Activated B cell treated with CpG ODN at 0.5 μM for 24 hours (primary cell): ENCODE data around the gene VPS13D. TPM values are rescaled to one million over a fixed set of nuclear protein-coding genes. Genes with fewer than 3 reads are reported as not detected.
"Not testable (repeated sequence)": the region's sequence is repeated elsewhere in the genome, so short reads cannot be mapped to it uniquely, and the experiment has no call there.

Experiments
- ATAC-seq: fragments of 200-7000 bp; cut with Tn5 transposase; one replicate; pipeline ENCODE4 v1.10.0; 2021; ENCODE audit warnings: low read depth, mild to moderate bottlenecking, moderate library complexity
- CTCF ChIA-PET: fragments of 350-600 bp; sonication (Branson Sonifier 250); formaldehyde crosslinking; loops from one replicate; lab custom pipeline; 2021; ENCODE audit warnings: antibody characterized with exemption; lab: Charles Lee
- POLR2A ChIA-PET: fragments of 350-600 bp; sonication (Branson Sonifier 250); formaldehyde crosslinking; loops from one replicate; lab custom pipeline; 2021; ENCODE audit warnings: antibody characterized with exemption; lab: Charles Lee
- DNase-seq: peaks from one replicate; pipeline ENCODE4 v3.0.0; 2022
- H3K27ac Mint-ChIP-seq: one replicate; pipeline ENCODE4 v1.8.0; 2020; ENCODE audit warnings: mixed read lengths
- H3K27me3 Mint-ChIP-seq: one replicate; pipeline ENCODE4 v1.8.0; 2021; ENCODE audit warnings: mixed read lengths
- H3K36me3 Mint-ChIP-seq: one replicate; pipeline ENCODE4 v1.8.0; 2021; ENCODE audit warnings: low read depth, mixed read lengths
- H3K4me1 Mint-ChIP-seq: one replicate; pipeline ENCODE4 v1.8.0; 2021; ENCODE audit warnings: mixed read lengths
- H3K4me3 Mint-ChIP-seq: one replicate; pipeline ENCODE4 v1.8.0; 2020; ENCODE audit warnings: mild to moderate bottlenecking, mixed read lengths
- H3K9me3 Mint-ChIP-seq: one replicate; pipeline ENCODE4 v1.8.0; 2020; ENCODE audit warnings: mixed read lengths
- CTCF ChIP-seq: fragments of 200-600 bp; IDR thresholded peaks from one replicate; pipeline ENCODE4 v1.8.0; 2022; ENCODE audit warnings: antibody characterized with exemption, mild to moderate bottlenecking
- intact Hi-C: fragments of 100-400 bp; cut with micrococcal nuclease; formaldehyde crosslinking; loops from one replicate; pipeline ENCODE4 v1.15.1; 2024
- total RNA-seq: library from RNA; stranded (reverse); gene quantifications from 2 replicates; pipeline ENCODE4 v1.2.3, GENCODE V29; 2022

Gene VPS13D
- total RNA-seq, 1 donor from 2014 or later, result 64.5 TPM

DNA sequence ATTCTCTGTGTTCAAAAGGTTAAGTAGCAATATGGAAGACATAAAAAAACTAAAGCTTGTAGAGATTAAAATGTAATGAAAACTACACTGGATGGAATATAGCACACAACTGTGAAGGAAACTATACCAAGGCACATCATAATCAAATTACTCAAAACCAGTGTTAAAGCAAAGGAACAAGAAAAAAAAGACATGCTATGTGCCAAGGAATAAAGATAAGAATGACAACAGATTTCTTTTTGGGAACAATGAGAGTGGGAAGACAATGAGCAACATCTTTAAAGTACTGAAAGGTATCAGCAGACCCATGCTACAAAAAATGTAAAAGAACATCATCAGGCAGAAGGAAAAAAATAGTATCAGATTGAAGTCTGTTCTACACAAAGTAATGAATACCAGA is 157.8 kb downstream of the VPS13D start:
- DNase-seq (no peak), ATAC-seq (no peak)
- ChIA-PET CTCF (no interaction called here), POLR2A (no interaction called here)
- no peak for TF ChIP-seq CTCF
- Mint-ChIP-seq H3K36me3 (peaks cover 83% of the 10 kb centered on the region), H3K27me3 (no peaks in the 10 kb centered on the region), H3K4me1 (peaks cover 10% of the 10 kb centered on the region), H3K4me3 (no peak overlapping the region), H3K27ac (no peak overlapping the region), H3K9me3 (peaks cover 18% of the 10 kb centered on the region)
- intact Hi-C loops, result no loop called here

GRCh38 chr1:12390296-12390695 is 160.5 kb downstream of the VPS13D start:
- DNase-seq, H3K27me3 Mint-ChIP-seq, H3K4me1 Mint-ChIP-seq, H3K4me3 Mint-ChIP-seq, POLR2A ChIA-PET, ATAC-seq, intact Hi-C loops, CTCF ChIA-PET, H3K27ac Mint-ChIP-seq: not testable (repeated sequence)
- H3K36me3 Mint-ChIP-seq, result peaks cover 61% of the 10 kb centered on the region
- peaks cover 18% of the 10 kb centered on the region for H3K9me3 Mint-ChIP-seq

GRCh38 chr1:12397462-12398450 is 167.9 kb downstream of the VPS13D start:
- intact Hi-C loops, result no loop called here
- ChIA-PET POLR2A (no interaction called here), CTCF (no interaction called here)
- ATAC-seq (no peak), DNase-seq (no peak)
- TF ChIP-seq CTCF, result no peak
- no peaks in the 10 kb centered on the region for H3K4me1 Mint-ChIP-seq
- no peak overlapping the region for H3K4me3 Mint-ChIP-seq
- H3K36me3 Mint-ChIP-seq, result peaks cover 29% of the 10 kb centered on the region
- no peak overlapping the region for H3K27ac Mint-ChIP-seq
- no peaks in the 10 kb centered on the region for H3K9me3 Mint-ChIP-seq
- no peaks in the 10 kb centered on the region for H3K27me3 Mint-ChIP-seq

DNA sequence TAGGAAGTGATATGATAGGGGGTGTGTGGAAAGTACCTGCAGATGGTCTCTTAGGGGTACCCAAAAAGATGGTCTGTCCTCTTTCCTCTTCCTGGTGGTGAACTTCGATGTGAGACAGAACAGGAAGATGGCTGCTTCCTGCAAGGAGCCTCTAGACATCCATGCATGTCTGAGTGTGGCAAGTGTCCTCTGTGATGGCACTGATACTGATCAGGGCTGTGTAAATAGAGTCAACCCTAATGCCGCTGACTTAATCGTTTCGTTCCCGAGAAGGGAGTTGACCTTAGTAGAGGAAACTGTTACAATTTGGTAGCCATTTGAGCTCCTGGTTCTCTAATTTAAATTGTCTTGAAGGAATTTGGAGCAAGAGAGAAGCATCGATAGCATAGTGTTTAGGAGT is 168.6 kb downstream of the VPS13D start:
- no peak for TF ChIP-seq CTCF
- no peak overlapping the region for H3K27ac Mint-ChIP-seq
- H3K4me3 Mint-ChIP-seq, result no peak overlapping the region
- H3K9me3 Mint-ChIP-seq, result no peaks in the 10 kb centered on the region
- H3K36me3 Mint-ChIP-seq, result peaks cover 36% of the 10 kb centered on the region
- H3K4me1 Mint-ChIP-seq, result no peaks in the 10 kb centered on the region
- ATAC-seq (no peak), DNase-seq (no peak)
- POLR2A ChIA-PET, result no interaction called here
- intact Hi-C loops, result no loop called here
- CTCF ChIA-PET, result no interaction called here
- H3K27me3 Mint-ChIP-seq, result no peaks in the 10 kb centered on the region

GRCh38 chr1:12400027-12400693 is 170.3 kb downstream of the VPS13D start:
- ATAC-seq, result no peak
- no peak for DNase-seq
- Mint-ChIP-seq H3K4me3 (no peak overlapping the region), H3K4me1 (no peaks in the 10 kb centered on the region), H3K27ac (no peak overlapping the region), H3K9me3 (no peaks in the 10 kb centered on the region), H3K36me3 (peaks cover 49% of the 10 kb centered on the region), H3K27me3 (no peaks in the 10 kb centered on the region)
- intact Hi-C loops, result no loop called here
- POLR2A ChIA-PET, result no interaction called here
- CTCF ChIA-PET, result no interaction called here
- TF ChIP-seq CTCF, result no peak
